HUES64 (cell line): ENCODE results near the gene TMED3.

ENCODE experiments used
- H3K27ac ChIP-seq: 2 replicates; pipeline ENCODE4 v1.7.0; 2013; ENCODE audit warnings: low read depth, low read length, inconsistent platforms
- H3K27me3 ChIP-seq: 2 replicates; pipeline ENCODE4 v1.6.1; 2013; ENCODE audit warnings: mild to moderate bottlenecking, low read length; ENCODE audit not compliant: insufficient read depth
- H3K36me3 ChIP-seq: 2 replicates; pipeline ENCODE4 v1.6.1; 2013; ENCODE audit warnings: mild to moderate bottlenecking, low read length; ENCODE audit not compliant: insufficient read depth
- H3K4me1 ChIP-seq: 2 replicates; pipeline ENCODE4 v1.6.1; 2013; ENCODE audit warnings: mild to moderate bottlenecking, low read length, moderate library complexity; ENCODE audit not compliant: insufficient read depth
- H3K4me3 ChIP-seq: 2 replicates; pipeline ENCODE4 v1.5.1; 2013; ENCODE audit warnings: mild to moderate bottlenecking, low read length, moderate library complexity
- H3K9ac ChIP-seq: 2 replicates; pipeline ENCODE4 v1.6.1; 2013; ENCODE audit warnings: mild to moderate bottlenecking, low read depth, low read length
- H3K9me3 ChIP-seq: 2 replicates; pipeline ENCODE4 v1.6.1; 2013; ENCODE audit warnings: low read depth, low read length; ENCODE audit not compliant: insufficient read depth
- WGBS: fragments of 150-250, 120-280 bp; methylation state at CpG from one replicate; pipeline ENCODE4 v1.1.7; 2013; ENCODE audit warnings: missing lambda C conversion rate; 5-methylcytosine and 5-hydroxymethylcytosine counted together

TMED3 gene

GRCh38 chr15:79357566-79357965 is 46.7 kb downstream of the TMED3 start:
- Histone ChIP-seq H3K27me3 (no peaks in the 10 kb centered on the region), H3K4me1 (no peaks in the 10 kb centered on the region), H3K9me3 (no peaks in the 10 kb centered on the region), H3K4me3 (no peak overlapping the region), H3K36me3 (no peaks in the 10 kb centered on the region), H3K27ac (no peak overlapping the region), H3K9ac (no peak overlapping the region)
- WGBS: 95% methylated on average over 3 of the region's 3 CpGs

- no peaks in the 10 kb centered on the region for H3K4me1 ChIP-seq
- H3K4me3 ChIP-seq: no peak overlapping the region
- no peak overlapping the region for H3K27ac ChIP-seq
- 61% methylated on average over 3 of the region's 3 CpGs for WGBS
- H3K27me3 ChIP-seq: no peaks in the 10 kb centered on the region
- H3K9me3 ChIP-seq: no peaks in the 10 kb centered on the region
- no peaks in the 10 kb centered on the region for H3K36me3 ChIP-seq
- H3K9ac ChIP-seq: no peak overlapping the region
Observed at GRCh38 chr15:79358069-79358468, 47.2 kb downstream of the TMED3 start.

GRCh38 chr15:79364571-79365240 is 53.8 kb downstream of the TMED3 start:
- Histone ChIP-seq H3K27me3 (no peaks in the 10 kb centered on the region), H3K27ac (no peak overlapping the region)

GRCh38 chr15:79365765-79366164 is 54.9 kb downstream of the TMED3 start:
- no peak overlapping the region for H3K9ac ChIP-seq
- no peak overlapping the region for H3K4me3 ChIP-seq
- H3K9me3 ChIP-seq: peaks cover 3% of the 10 kb centered on the region; the same call in 1 of the 2 replicates
- H3K4me1 ChIP-seq: peaks cover 12% of the 10 kb centered on the region
- no peaks in the 10 kb centered on the region for H3K27me3 ChIP-seq
- no peaks in the 10 kb centered on the region for H3K36me3 ChIP-seq
- no peak overlapping the region for H3K27ac ChIP-seq
- 90% methylated on average over 3 of the region's 3 CpGs for WGBS

More at GRCh38 chr15:79364571-79365240, 53.8 kb downstream of the TMED3 start:
- H3K9ac ChIP-seq: no peak overlapping the region
- H3K4me1 ChIP-seq: peaks cover 12% of the 10 kb centered on the region
- no peak overlapping the region for H3K4me3 ChIP-seq
- no peaks in the 10 kb centered on the region for H3K36me3 ChIP-seq
- WGBS: 86% methylated on average over 9 of the region's 9 CpGs
- H3K9me3 ChIP-seq: peaks cover 3% of the 10 kb centered on the region; the same call in 1 of the 2 replicates

GRCh38 chr15:79366691-79367090 is 55.8 kb downstream of the TMED3 start:
- WGBS: 95% methylated on average over 2 of the region's 2 CpGs
- H3K27ac ChIP-seq: no peak overlapping the region
- H3K36me3 ChIP-seq: no peaks in the 10 kb centered on the region
- H3K27me3 ChIP-seq: no peaks in the 10 kb centered on the region
- H3K4me3 ChIP-seq: no peak overlapping the region
- peaks cover 3% of the 10 kb centered on the region; the same call in 1 of the 2 replicates for H3K9me3 ChIP-seq
- H3K4me1 ChIP-seq: peaks cover 12% of the 10 kb centered on the region
- H3K9ac ChIP-seq: no peak overlapping the region

- H3K9ac ChIP-seq: no peak overlapping the region
Observed at GRCh38 chr15:79370716-79371115, 59.8 kb downstream of the TMED3 start.

GRCh38 chr15:79371591-79371990 is 60.7 kb downstream of the TMED3 start:
- WGBS: 92% methylated on average over 1 of the region's 1 CpG
- no peaks in the 10 kb centered on the region for H3K27me3 ChIP-seq
- H3K36me3 ChIP-seq: no peaks in the 10 kb centered on the region
- no peaks in the 10 kb centered on the region for H3K9me3 ChIP-seq
- H3K27ac ChIP-seq: no peak overlapping the region
- no peak overlapping the region for H3K9ac ChIP-seq
- H3K4me1 ChIP-seq: peaks cover 26% of the 10 kb centered on the region
- H3K4me3 ChIP-seq: no peak overlapping the region

More at GRCh38 chr15:79370716-79371115, 59.8 kb downstream of the TMED3 start:
- WGBS: 70% methylated on average over 1 of the region's 1 CpG
- Histone ChIP-seq H3K4me1 (peaks cover 26% of the 10 kb centered on the region), H3K4me3 (no peak overlapping the region), H3K27me3 (no peaks in the 10 kb centered on the region), H3K36me3 (no peaks in the 10 kb centered on the region), H3K27ac (no peak overlapping the region), H3K9me3 (no peaks in the 10 kb centered on the region)

GRCh38 chr15:79372428-79372827 is 61.5 kb downstream of the TMED3 start:
- H3K27ac ChIP-seq: no peak overlapping the region
- H3K36me3 ChIP-seq: no peaks in the 10 kb centered on the region
- WGBS: 84% methylated on average over 2 of the region's 2 CpGs
- H3K27me3 ChIP-seq: no peaks in the 10 kb centered on the region
- no peak overlapping the region for H3K4me3 ChIP-seq
- H3K9me3 ChIP-seq: no peaks in the 10 kb centered on the region
- no peak overlapping the region for H3K9ac ChIP-seq
- peaks cover 26% of the 10 kb centered on the region for H3K4me1 ChIP-seq
